Ishikawa (cell line): ENCODE results near the gene PGP.

Experiments
- CEBPB ChIP-seq: IDR thresholded peaks from 2 replicates; pipeline ENCODE4 v1.6.1; 2012
- CREB1 ChIP-seq: IDR thresholded peaks from 2 replicates; pipeline ENCODE4 v1.6.1; 2012; ENCODE audit warnings: low read depth
- EP300 ChIP-seq: IDR thresholded peaks from 2 replicates; pipeline ENCODE4 v1.6.1; 2012; ENCODE audit warnings: borderline replicate concordance

DNA sequence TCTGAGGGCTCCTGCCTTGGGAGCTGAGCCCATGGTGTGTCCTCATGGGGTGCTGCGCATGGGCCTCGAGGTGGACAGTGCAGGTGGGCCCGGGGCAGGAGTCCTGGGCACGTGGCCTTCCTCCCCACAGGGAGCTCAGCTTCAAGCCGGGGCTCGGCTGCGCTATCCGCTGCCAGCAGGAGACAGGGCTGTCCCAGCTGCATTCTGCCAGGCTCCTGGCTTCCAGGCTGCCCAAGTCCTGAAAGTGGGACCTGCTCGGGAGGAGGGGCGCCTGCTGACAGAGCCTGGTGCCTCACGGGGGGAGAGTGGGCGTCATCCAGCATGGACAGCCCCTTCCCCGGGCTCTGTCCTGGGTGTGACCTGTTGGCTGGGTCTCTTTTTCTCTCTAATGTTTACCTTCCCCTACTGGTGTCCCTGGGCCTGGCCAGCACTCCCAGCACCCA, 51.9 kb downstream of the PGP start:
- TF ChIP-seq EP300, result no peak
- TF ChIP-seq CEBPB, result no peak
- no peak for TF ChIP-seq CREB1
